Activated T-helper 2 cell treated with anti-CD3 and anti-CD28 coated beads, Interferon-gamma antibody, Interleukin-2, Interleukin-4, amounts not matched to agents 10 μg/mL and 5 μg/mL and 100 μg/mL, durations not matched to agents 14 hours and 24 hours and 36 hours (primary cell): ENCODE results near the gene SHANK1. TPM values are rescaled to one million over a fixed set of nuclear protein-coding genes. Genes with fewer than 3 reads are reported as not detected.
A peak's percentile ranks its signal among the peaks of the same experiment; 100 is the strongest.
"Not testable (repeated sequence)": the region's sequence is repeated elsewhere in the genome, so short reads cannot be mapped to it uniquely, and the experiment has no call there.

Source experiments
- DNase-seq: peaks from one replicate; pipeline ENCODE4 v3.0.0; 2021; ENCODE audit warnings: low spot score
- H3K27ac Mint-ChIP-seq: one replicate; pipeline ENCODE4 v1.8.0; 2021; ENCODE audit warnings: mixed read lengths
- H3K27me3 Mint-ChIP-seq: one replicate; pipeline ENCODE4 v1.8.0; 2021; ENCODE audit warnings: low read depth, mixed read lengths
- H3K36me3 Mint-ChIP-seq: one replicate; pipeline ENCODE4 v1.8.0; 2021; ENCODE audit warnings: low read depth, mixed read lengths
- H3K4me1 Mint-ChIP-seq: one replicate; pipeline ENCODE4 v1.8.0; 2021; ENCODE audit warnings: low read depth, mixed read lengths
- H3K4me3 Mint-ChIP-seq: one replicate; pipeline ENCODE4 v1.8.0; 2021; ENCODE audit warnings: low read depth, mild to moderate bottlenecking, moderate library complexity, mixed read lengths
- H3K9me3 Mint-ChIP-seq: one replicate; pipeline ENCODE4 v1.8.0; 2021; ENCODE audit warnings: mixed read lengths
- intact Hi-C: fragments of 100-400 bp; cut with micrococcal nuclease; formaldehyde crosslinking; loops from one replicate; pipeline ENCODE4 v1.15.1; 2023
- total RNA-seq: library from RNA; stranded (reverse); gene quantifications from 2 replicates; pipeline ENCODE4 v1.2.3, GENCODE V29; 2022

The SHANK1 gene
- total RNA-seq, 1 donor from 2014 or later = not detected

- H3K4me3 Mint-ChIP-seq, intact Hi-C loops, H3K4me1 Mint-ChIP-seq, H3K36me3 Mint-ChIP-seq, H3K27me3 Mint-ChIP-seq, DNase-seq, H3K27ac Mint-ChIP-seq, H3K9me3 Mint-ChIP-seq: not testable (repeated sequence)
Measured at GRCh38 chr19:50747141-50747540, 27.5 kb upstream of the SHANK1 start.

GRCh38 chr19:50745221-50745620 is 25.6 kb upstream of the SHANK1 start:
- Mint-ChIP-seq H3K9me3 (no peaks in the 10 kb centered on the region), H3K4me3 (no peak overlapping the region), H3K36me3 (no peaks in the 10 kb centered on the region), H3K4me1 (no peaks in the 10 kb centered on the region), H3K27me3 (peaks cover 5% of the 10 kb centered on the region), H3K27ac (no peak overlapping the region)
- intact Hi-C loops = no loop called here
- DNase-seq = no peak

GRCh38 chr19:50743537-50743936 is 23.9 kb upstream of the SHANK1 start:
- Mint-ChIP-seq H3K27me3 (peaks cover 5% of the 10 kb centered on the region), H3K27ac (no peak overlapping the region), H3K4me1 (no peaks in the 10 kb centered on the region), H3K36me3 (no peaks in the 10 kb centered on the region), H3K4me3 (no peak overlapping the region), H3K9me3 (no peaks in the 10 kb centered on the region)
- intact Hi-C loops = no loop called here
- DNase-seq = no peak

DNA sequence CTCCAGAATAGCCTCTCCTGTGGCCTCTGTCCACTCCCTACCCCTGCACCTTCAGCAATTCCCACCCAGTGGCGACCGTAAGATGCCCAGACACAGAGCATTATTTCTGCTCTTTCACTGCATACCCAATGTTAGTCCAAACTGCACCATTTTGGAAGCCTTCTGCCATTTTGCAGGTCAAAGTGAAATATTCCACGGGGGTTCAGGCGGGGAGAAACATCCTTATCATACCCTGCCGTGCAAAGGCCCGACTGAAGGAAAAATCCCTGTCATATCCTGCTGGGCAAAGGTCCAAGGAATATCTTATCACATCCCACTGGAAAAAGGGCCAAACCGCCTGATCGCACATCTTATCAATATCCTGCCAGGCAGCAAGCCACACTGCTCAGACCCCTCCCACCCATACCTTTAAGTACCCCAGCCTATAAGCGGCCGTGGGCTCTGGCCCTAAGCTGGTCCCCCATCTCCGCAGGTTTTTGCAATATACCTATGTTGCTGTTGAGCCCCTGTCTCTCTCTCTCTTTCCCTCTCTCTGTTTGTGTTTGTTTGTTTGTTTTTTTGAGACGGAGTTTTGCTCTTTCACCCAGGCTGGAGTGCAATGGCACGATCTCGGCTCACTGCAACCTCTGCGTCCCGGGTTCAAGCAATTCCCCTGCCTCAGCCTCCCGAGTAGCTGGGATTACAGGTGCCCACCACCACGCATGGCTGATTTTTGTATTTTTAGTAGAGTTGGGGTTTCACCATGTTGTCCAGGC is 21.8 kb upstream of the SHANK1 start:
- Mint-ChIP-seq H3K4me3 (no peak overlapping the region), H3K9me3 (no peaks in the 10 kb centered on the region), H3K36me3 (no peaks in the 10 kb centered on the region), H3K27me3 (peaks cover 7% of the 10 kb centered on the region), H3K4me1 (no peaks in the 10 kb centered on the region), H3K27ac (no peak overlapping the region)
- DNase-seq = no peak
- intact Hi-C loops = no loop called here

DNA sequence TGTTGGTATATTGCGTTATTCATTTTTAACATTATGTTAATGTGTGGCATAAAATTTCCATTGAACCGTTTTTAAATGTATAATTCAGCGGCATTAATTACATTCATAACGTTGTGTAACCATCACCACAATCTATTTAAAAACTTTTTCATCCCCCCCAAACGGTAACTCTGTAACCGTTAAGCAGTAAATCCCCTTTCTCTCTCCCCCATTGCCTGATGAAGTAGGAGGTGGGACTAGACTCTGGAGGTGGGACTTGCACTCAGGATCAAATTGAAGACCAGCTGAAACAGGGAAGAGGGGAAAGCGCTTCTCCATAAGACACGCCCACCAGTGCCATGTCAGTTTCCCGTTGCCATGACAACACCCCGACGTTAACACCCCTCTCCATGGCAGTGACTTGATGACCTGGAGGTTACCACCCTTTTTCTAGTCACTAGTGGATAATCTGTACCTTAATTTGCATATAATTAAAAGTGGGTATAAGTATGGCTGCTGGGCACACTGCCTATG is 20.4 kb upstream of the SHANK1 start:
- intact Hi-C loops = no loop called here
- H3K27me3 Mint-ChIP-seq = peaks cover 9% of the 10 kb centered on the region
- no peaks in the 10 kb centered on the region for H3K36me3 Mint-ChIP-seq
- H3K4me1 Mint-ChIP-seq = no peaks in the 10 kb centered on the region
- H3K9me3 Mint-ChIP-seq = no peaks in the 10 kb centered on the region
- no peak for DNase-seq
- H3K4me3 Mint-ChIP-seq = no peak overlapping the region
- H3K27ac Mint-ChIP-seq = no peak overlapping the region

DNA sequence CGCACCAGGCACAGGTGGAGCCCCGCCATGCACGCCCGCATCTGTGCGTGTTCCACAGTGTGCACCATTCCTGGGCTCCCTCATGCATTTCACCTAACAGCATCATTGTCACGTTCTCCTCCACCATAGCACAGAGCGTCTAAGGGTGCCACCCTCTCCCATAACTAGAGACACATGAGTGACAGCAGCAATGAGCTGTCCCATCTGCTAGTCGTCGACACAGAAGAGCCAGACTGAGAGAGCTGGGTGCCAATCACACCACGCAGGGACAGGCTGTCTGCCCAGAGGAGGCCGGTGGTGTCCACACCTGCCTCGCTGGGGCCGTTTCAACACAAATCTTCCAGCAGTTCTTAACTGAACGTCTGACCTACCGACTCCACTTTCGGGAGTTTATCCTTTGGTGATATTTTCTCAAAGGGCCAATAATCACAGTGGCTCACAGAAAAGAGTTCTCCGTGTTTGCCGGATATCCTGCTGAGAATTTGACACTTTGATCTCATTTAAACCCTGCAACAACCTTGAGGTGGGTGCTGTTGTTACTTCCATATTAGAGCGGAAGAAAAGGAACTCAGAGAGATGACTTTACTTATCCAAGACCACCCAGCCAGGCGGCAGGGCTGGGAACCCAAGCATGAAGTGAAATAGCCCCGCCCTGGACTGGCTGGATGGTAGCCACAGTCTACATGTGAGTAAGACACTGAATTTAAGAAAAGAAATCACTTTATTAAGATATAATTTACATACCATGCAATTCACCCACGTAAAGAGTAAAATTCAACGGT is 19.7 kb upstream of the SHANK1 start:
- H3K4me3 Mint-ChIP-seq = no peak overlapping the region
- no peaks in the 10 kb centered on the region for H3K4me1 Mint-ChIP-seq
- no peaks in the 10 kb centered on the region for H3K36me3 Mint-ChIP-seq
- DNase-seq = no peak
- no peaks in the 10 kb centered on the region for H3K9me3 Mint-ChIP-seq
- H3K27ac Mint-ChIP-seq = no peak overlapping the region
- intact Hi-C loops = no loop called here
- peaks cover 9% of the 10 kb centered on the region for H3K27me3 Mint-ChIP-seq

- H3K9me3 Mint-ChIP-seq = no peaks in the 10 kb centered on the region
- H3K36me3 Mint-ChIP-seq = no peaks in the 10 kb centered on the region
- H3K27ac Mint-ChIP-seq = no peak overlapping the region
Measured at GRCh38 chr19:50736338-50736737, 16.7 kb upstream of the SHANK1 start.

GRCh38 chr19:50735869-50736268 is 16.3 kb upstream of the SHANK1 start:
- peaks cover 10% of the 10 kb centered on the region for H3K27me3 Mint-ChIP-seq
- no peak overlapping the region for H3K27ac Mint-ChIP-seq
- no peak for DNase-seq
- no peaks in the 10 kb centered on the region for H3K9me3 Mint-ChIP-seq
- no peak overlapping the region for H3K4me3 Mint-ChIP-seq
- no peaks in the 10 kb centered on the region for H3K36me3 Mint-ChIP-seq
- no peaks in the 10 kb centered on the region for H3K4me1 Mint-ChIP-seq
- intact Hi-C loops = no loop called here

More at GRCh38 chr19:50736338-50736737, 16.7 kb upstream of the SHANK1 start:
- DNase-seq = no peak
- intact Hi-C loops = no loop called here
- no peak overlapping the region for H3K4me3 Mint-ChIP-seq
- H3K4me1 Mint-ChIP-seq = no peaks in the 10 kb centered on the region
- H3K27me3 Mint-ChIP-seq = peaks cover 9% of the 10 kb centered on the region

- peaks cover 4% of the 10 kb centered on the region for H3K36me3 Mint-ChIP-seq
- H3K27me3 Mint-ChIP-seq = peaks cover 5% of the 10 kb centered on the region
- H3K4me3 Mint-ChIP-seq = no peak overlapping the region
- no peak for DNase-seq
- intact Hi-C loops = loop anchor here (2.0 kb wide), 1 partner anchor 75 kb away; no protein-coding TSS in a partner anchor
- no peaks in the 10 kb centered on the region for H3K9me3 Mint-ChIP-seq
- H3K27ac Mint-ChIP-seq = no peak overlapping the region
- H3K4me1 Mint-ChIP-seq = peaks cover 18% of the 10 kb centered on the region
Measured at GRCh38 chr19:50729894-50730293, 10.3 kb upstream of the SHANK1 start.

DNA sequence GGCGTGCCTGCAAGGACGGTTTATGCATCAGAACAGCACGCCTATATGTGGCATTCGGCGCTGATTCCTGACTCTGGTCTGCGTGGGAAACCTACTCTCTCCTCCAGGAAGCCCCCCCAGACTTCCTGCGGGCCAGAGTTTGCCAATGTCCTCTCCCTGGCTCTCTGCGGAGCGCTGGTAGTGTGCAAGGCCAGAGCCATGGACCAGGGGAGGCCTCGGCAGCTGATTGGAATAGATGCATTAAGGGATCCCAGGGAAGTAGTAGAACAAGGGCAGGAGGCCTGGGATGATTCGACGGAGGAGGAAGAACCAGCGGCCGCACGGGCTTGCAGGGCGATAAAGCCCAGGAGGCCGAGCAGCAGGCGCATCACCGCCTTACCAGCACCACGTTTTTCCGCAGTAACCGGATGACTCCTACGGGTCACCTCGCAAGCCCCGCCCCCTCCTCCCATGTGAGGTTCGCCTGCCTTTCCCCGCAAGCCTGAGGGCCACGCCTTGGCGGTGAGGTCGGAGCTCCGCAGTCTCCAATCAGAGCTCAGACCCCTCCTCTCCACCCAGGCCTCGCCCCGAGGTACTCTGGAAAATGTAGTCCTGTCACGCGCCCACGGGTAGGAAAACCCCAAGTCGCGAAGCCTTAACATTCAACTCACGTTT is 8.6 kb upstream of the SHANK1 start:
- Mint-ChIP-seq H3K9me3 (no peaks in the 10 kb centered on the region), H3K4me3 (peak overlapping the region; percentile 9), H3K4me1 (peaks cover 18% of the 10 kb centered on the region), H3K27me3 (peaks cover 11% of the 10 kb centered on the region), H3K27ac (peak overlapping the region; percentile 33), H3K36me3 (peaks cover 4% of the 10 kb centered on the region)
- peak; percentile 82 for DNase-seq
- intact Hi-C loops = loop anchor here (2.0 kb wide), 1 partner anchor 77 kb away; no protein-coding TSS in a partner anchor

DNA sequence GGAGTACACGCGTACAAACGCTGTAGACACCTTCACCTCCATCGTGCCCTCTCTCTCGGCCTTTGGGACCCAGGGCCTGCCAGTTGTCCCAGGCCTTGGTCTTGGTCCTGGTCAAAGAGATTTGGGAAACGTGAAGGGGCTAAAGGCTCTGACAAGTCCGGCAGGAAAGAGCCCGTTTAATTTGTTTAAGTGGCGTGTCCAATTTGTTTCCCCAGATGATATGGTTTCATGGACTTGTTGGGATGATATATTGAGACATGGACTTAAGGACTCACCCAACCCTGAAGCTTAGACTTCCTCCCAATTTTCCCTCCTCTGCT is 6.3 kb upstream of the SHANK1 start:
- Mint-ChIP-seq H3K27ac (no peak overlapping the region), H3K9me3 (no peaks in the 10 kb centered on the region), H3K4me3 (peak overlapping the region; percentile 86), H3K27me3 (peaks cover 29% of the 10 kb centered on the region), H3K4me1 (peaks cover 20% of the 10 kb centered on the region), H3K36me3 (peaks cover 4% of the 10 kb centered on the region)
- no peak for DNase-seq
- intact Hi-C loops = no loop called here

DNA sequence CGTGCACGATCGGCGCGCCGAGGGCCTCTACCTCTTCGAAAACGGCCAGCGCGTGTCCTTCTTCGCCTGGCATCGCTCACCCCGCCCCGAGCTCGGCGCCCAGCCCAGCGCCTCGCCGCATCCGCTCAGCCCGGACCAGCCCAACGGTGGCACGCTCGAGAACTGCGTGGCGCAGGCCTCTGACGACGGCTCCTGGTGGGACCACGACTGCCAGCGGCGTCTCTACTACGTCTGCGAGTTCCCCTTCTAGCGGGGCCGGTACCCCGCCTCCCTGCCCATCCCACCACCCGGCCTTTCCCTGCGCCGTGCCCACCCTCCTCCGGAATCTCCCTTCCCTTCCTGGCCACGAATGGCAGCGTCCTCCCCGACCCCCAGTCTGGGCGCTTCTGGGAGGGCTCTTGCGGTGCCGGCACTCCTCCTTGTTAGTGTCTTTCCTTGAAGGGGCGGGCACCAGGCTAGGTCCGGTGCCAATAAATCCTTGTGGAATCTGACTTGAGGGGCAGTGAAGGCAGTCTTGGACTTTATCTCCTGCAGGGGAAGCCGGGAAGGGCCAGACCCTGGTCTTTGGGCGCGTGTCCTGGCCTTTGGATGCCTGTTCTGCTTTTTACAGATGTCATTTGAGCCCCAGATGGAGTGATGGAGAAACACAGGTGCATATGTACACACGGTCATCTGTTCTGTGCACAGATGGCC is 5.8 kb upstream of the SHANK1 start:
- Mint-ChIP-seq H3K27me3 (peaks cover 34% of the 10 kb centered on the region), H3K9me3 (no peaks in the 10 kb centered on the region), H3K4me1 (peaks cover 20% of the 10 kb centered on the region), H3K4me3 (peak overlapping the region; percentile 86), H3K36me3 (peaks cover 4% of the 10 kb centered on the region), H3K27ac (peak overlapping the region; percentile 77)
- intact Hi-C loops = no loop called here
- no peak for DNase-seq
